ENCODE data around the gene RASSF7.

- TF ChIP-seq CTCF (IDR thresholded peaks at IDR 0.05): no peak
- TF ChIP-seq SP1 (CRISPR knock-in tag; conservative IDR thresholded peaks at IDR 0.05): no peak
Observed at GRCh38 chr11:563812-564578, 3.2 kb downstream of the RASSF7 start.
